ENCODE data around the gene IDE.

DNA sequence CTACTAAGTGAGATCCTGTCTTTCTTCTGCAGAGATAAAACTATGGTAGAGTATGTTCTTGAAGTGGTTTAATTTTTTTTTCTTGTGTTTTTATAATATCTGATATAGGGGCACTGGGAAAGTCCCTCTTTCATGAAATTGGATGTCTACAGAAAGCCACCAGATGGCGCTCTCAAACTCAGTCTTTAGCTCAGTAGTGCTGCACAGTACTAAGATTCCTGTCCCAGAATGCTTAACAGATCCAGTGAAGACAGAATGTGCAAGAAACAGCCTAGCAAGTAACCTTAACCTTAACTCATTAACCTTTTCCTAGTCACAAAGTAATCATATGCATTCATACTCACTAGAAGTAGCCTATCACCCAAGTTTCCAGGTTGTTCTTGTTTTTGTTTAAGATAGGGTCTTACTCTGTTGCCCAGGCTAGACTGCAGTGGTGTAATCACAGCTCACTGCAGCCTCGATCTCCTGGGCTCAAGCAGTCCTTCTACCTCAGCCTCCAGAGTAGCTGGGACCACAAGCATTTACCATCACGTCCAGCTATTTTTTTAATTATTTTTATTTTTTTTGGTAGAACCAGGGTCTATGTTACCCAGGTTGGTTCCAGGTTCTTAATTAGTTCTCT is 56.7 kb downstream of the IDE start:
- TF ChIP-seq, protein P1, sequence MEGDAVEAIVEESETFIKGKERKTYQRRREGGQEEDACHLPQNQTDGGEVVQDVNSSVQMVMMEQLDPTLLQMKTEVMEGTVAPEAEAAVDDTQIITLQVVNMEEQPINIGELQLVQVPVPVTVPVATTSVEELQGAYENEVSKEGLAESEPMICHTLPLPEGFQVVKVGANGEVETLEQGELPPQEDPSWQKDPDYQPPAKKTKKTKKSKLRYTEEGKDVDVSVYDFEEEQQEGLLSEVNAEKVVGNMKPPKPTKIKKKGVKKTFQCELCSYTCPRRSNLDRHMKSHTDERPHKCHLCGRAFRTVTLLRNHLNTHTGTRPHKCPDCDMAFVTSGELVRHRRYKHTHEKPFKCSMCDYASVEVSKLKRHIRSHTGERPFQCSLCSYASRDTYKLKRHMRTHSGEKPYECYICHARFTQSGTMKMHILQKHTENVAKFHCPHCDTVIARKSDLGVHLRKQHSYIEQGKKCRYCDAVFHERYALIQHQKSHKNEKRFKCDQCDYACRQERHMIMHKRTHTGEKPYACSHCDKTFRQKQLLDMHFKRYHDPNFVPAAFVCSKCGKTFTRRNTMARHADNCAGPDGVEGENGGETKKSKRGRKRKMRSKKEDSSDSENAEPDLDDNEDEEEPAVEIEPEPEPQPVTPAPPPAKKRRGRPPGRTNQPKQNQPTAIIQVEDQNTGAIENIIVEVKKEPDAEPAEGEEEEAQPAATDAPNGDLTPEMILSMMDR (IDR thresholded peaks at IDR 0.05; ENCODE audit: low read depth, low read length), result peak; percentile 79
- TF ChIP-seq EZH2phosphoT487 (IDR thresholded peaks at IDR 0.05; ENCODE audit: low read depth), result no peak

Measured in OCI-LY3 (cell line).